Ovary (tissue), 9 donors: ENCODE measurements around the gene CLIP2. TPM values are rescaled to one million over a fixed set of nuclear protein-coding genes. Genes with fewer than 3 reads are reported as not detected.
"Not testable (repeated sequence)": the region's sequence is repeated elsewhere in the genome, so short reads cannot be mapped to it uniquely, and the experiment has no call there.

ENCODE experiments used
- DNase-seq, 5 donors: peaks; one replicate each; pipeline ENCODE4 v3.0.0-alpha.2; 2019 to 2020
- H3K27ac ChIP-seq, 2 donors: fragments of 200-600 bp; one replicate each; pipeline versions ENCODE4 v1.5.1 to v1.8.0; 2019 to 2022
- H3K27me3 ChIP-seq: fragments of 200-600 bp; one replicate; pipeline ENCODE4 v1.8.0; 2022
- H3K36me3 ChIP-seq: fragments of 200-600 bp; sonication (generic); one replicate; pipeline ENCODE4 v1.5.1; 2019
- H3K4me1 ChIP-seq: one replicate; pipeline ENCODE4 v1.8.1; 2013; ENCODE audit warnings: mild to moderate bottlenecking, moderate library complexity; ENCODE audit not compliant: insufficient read depth
- H3K4me3 ChIP-seq: fragments of 200-600 bp; sonication (generic); one replicate; pipeline ENCODE4 v1.5.1; 2017
- H3K9me3 ChIP-seq, 2 donors: fragments of 200-600 bp in 1 of 2; sonication (generic) in 1 of 2; one replicate each; pipeline versions ENCODE4 v1.5.1 to v1.8.1; 2013 to 2019; ENCODE audit warnings: mild to moderate bottlenecking in 1 of 2, moderate library complexity in 1 of 2
- EP300 ChIP-seq: sonication (generic); formaldehyde crosslinking; IDR thresholded peaks from one replicate; pipeline ENCODE4 v1.6.1; 2017; ENCODE audit warnings: antibody characterized with exemption
- POLR2A ChIP-seq: fragments of 450-650 bp; IDR thresholded peaks from one replicate; pipeline ENCODE4 v1.6.1; 2017; ENCODE audit warnings: antibody characterized with exemption, mild to moderate bottlenecking, moderate library complexity
- WGBS, 3 donors: extraction: QIAGEN DNeasy Blood & Tissue Kit in 1 of 3; methylation state at CpG; one replicate each; pipeline versions ENCODE4 v1.1.5 to v1.1.7; 2013 to 2017; 5-methylcytosine and 5-hydroxymethylcytosine counted together
- intact Hi-C, 4 donors: fragments of 100-400 bp; cut with DNase I; formaldehyde crosslinking; loops; one replicate each; pipeline versions ENCODE4 v1.11.0 to v1.15.1; 2022 to 2023
- polyA plus RNA-seq, 2 donors: library from polyadenylated mRNA; stranded (reverse); fragments of 200-250 nt in 1 of 2; fragments of 350-450 nt in 1 of 2; fragmentation: Illumina TruSeq in 1 of 2; extraction: RNeasy Lipid Tissue Mini Kit (QIAGEN cat#74804) in 1 of 2; gene quantifications; one replicate each; pipeline ENCODE4 v1.2.3, GENCODE V29; 2013 to 2014
- total RNA-seq, 7 donors: library from RNA; depleted of rRNA in 2 of 7; stranded (reverse); fragments of >200 nt in 2 of 7; fragmentation: NEBNext Ultra II Directional in 3 of 7; extraction: Animal tissue kit (Norgen Biotek cat#: 25700) in 3 of 7; gene quantifications; one replicate each; pipeline versions ENCODE4 v1.1.0 to v1.2.4, GENCODE V29; 2016 to 2023
- TF ChIP-seq, protein P1 (sequence below), 3 donors: fragments of 450-650 bp in 2 of 3; fragments of 200-600 bp in 1 of 3; IDR thresholded peaks; one replicate each; pipeline versions ENCODE4 v1.5.1 to v1.8.0; 2016 to 2022; ENCODE audit warnings: antibody characterized with exemption in 3 of 3, mild to moderate bottlenecking in 1 of 3
- donor health status: DM: no; HTN: no; CAD: no; lungs with moderate emphysema.
- donor health status: DM: no; HTN: no; CAD: no.
- donor health status: Bipolar disorder and iron deficiency.
- donor health status: DM: yes; HTN: yes; CAD: no.
- donor health status: DM: no; HTN: no; CAD: no.
- donor health status: DM: yes; HTN: yes; CAD: no.

Gene CLIP2
- total and polyA plus RNA-seq, 9 donors, result 5.1 to 51.5 (median 28.9) TPM

DNA sequence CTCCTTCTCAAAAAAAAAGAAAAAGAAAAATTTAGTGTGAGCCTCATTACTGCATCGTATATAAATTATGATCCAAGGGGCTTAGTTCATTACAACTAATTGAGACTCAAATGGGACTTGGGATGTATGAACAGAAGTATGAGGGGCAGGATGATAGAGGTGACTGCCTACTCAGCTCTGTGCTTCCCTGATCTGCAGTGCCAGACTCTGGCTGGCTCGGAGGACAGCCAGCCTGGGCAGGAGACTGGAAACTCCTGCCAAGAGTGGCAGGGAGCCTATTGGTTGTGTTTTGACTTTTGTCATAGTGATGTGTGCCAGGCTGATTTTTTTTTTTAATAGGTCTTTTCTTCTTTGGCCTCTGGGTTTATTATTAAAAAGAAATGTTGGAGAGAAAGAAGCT, 90.7 kb downstream of the CLIP2 start:
- no peak for DNase-seq
- Histone ChIP-seq H3K4me1 (no peaks in the 10 kb centered on the region), H3K27ac (no peak overlapping the region), H3K27me3 (no peaks in the 10 kb centered on the region), H3K4me3 (no peak overlapping the region), H3K36me3 (no peaks in the 10 kb centered on the region), H3K9me3 (no peaks in the 10 kb centered on the region)
- TF ChIP-seq EP300 (no peak), POLR2A (no peak)
- TF ChIP-seq, protein P1, sequence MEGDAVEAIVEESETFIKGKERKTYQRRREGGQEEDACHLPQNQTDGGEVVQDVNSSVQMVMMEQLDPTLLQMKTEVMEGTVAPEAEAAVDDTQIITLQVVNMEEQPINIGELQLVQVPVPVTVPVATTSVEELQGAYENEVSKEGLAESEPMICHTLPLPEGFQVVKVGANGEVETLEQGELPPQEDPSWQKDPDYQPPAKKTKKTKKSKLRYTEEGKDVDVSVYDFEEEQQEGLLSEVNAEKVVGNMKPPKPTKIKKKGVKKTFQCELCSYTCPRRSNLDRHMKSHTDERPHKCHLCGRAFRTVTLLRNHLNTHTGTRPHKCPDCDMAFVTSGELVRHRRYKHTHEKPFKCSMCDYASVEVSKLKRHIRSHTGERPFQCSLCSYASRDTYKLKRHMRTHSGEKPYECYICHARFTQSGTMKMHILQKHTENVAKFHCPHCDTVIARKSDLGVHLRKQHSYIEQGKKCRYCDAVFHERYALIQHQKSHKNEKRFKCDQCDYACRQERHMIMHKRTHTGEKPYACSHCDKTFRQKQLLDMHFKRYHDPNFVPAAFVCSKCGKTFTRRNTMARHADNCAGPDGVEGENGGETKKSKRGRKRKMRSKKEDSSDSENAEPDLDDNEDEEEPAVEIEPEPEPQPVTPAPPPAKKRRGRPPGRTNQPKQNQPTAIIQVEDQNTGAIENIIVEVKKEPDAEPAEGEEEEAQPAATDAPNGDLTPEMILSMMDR (IDR thresholded peaks at IDR 0.05), result no peak
- 63 to 80% (median 78%) methylated on average over 2 of the region's 2 CpGs for WGBS, 3 donors
- intact Hi-C loops, result no loop called here

DNA sequence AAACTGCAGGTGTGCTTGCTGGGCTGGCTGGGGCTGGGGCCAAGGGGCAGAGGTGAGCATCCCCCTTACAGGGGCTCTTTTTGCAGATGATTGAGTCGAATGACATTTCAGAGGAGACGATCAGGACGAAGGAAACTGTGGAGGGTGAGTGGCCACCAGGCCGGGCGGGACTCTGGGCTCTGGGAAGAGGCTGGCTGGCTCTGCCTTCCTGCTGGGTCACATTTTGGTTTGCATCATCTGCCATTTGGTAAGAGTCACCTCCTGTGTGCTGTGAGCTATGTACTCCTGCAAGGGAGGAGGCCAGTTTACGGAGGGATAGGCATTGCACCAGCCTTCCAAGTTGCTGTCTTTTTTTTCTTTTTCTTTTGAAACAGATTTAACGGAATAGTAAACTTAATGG, 91.5 kb downstream of the CLIP2 start:
- Histone ChIP-seq H3K27me3 (no peaks in the 10 kb centered on the region), H3K9me3 (no peaks in the 10 kb centered on the region), H3K36me3 (no peaks in the 10 kb centered on the region), H3K4me3 (no peak overlapping the region), H3K27ac (no peak overlapping the region), H3K4me1 (no peaks in the 10 kb centered on the region)
- intact Hi-C loops, result no loop called here
- TF ChIP-seq POLR2A (no peak), EP300 (no peak)
- TF ChIP-seq, protein P1 (IDR thresholded peaks at IDR 0.05), result no peak
- WGBS, 3 donors, result 82 to 89% (median 83%) methylated on average over 7 of the region's 7 CpGs
- DNase-seq, result no peak

DNA sequence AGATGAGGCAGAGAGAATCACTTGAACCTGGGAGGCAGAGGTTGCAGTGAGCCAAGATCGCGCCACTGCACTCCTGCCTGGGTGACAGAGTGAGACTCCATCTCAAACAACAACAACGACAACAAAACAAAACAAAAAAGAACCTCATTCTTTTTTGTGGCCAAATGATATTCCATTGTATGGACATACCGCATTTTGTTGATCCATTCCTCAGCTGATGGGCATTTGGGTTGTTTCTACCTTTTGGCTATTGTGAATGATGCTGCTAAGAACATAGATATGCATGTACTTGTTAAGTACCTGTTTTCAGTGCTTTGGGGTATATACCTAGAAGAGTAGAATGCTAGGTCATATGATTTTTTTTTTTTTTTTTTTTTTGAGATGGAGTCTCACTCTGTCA, 94.9 kb downstream of the CLIP2 start:
- H3K4me3 ChIP-seq, H3K27me3 ChIP-seq, H3K36me3 ChIP-seq, DNase-seq, H3K4me1 ChIP-seq, intact Hi-C loops, H3K27ac ChIP-seq, H3K9me3 ChIP-seq: not testable (repeated sequence)
- 68 to 99% (median 81%) methylated on average over 4 of the region's 4 CpGs for WGBS, 3 donors

DNA sequence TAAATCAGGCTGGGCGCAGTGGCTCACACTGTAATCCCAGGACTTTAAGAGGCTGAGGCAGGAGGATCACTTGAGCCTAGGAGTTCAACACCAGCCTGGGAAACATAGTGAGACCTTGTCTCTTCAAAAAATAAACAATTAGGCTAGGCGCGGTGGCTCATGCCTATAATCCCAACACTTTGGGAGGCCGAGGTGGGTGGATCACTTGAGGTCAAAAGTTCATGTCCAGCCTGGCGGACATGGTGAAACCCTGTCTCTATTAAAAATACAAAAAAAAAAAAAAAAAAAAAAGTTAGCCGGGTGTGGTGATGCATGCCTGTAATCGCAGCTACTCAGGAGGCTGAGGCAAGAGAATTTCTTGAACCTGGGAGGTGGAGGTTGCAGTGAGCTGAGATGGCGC, 95.6 kb downstream of the CLIP2 start:
- H3K4me3 ChIP-seq, intact Hi-C loops, H3K36me3 ChIP-seq, H3K4me1 ChIP-seq, DNase-seq, H3K27ac ChIP-seq, H3K27me3 ChIP-seq, H3K9me3 ChIP-seq: not testable (repeated sequence)
- 76 to 91% (median 78%) methylated on average over 8 of the region's 8 CpGs for WGBS, 3 donors

DNA sequence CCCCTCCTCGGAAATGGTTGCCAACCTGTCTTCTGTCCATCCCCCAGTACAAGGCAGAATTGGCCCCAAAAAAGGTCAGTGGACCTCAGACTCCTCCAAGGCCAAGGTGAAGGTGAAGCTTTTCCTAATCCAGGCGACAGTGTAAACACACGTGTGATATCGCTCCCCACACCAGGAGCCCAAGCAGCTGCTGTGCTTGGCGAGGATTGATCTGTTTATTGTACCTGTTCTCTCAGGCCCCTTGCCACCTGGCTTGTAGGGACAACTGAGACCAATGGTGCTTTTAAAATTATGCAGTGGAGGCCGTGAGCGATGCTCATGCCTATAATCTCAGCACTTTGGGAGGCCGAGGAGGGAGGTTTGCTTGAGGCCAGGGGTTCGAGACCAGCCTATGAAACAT, 98.4 kb downstream of the CLIP2 start:
- Histone ChIP-seq H3K27me3 (no peaks in the 10 kb centered on the region), H3K4me3 (no peak overlapping the region), H3K9me3 (no peaks in the 10 kb centered on the region), H3K4me1 (no peaks in the 10 kb centered on the region), H3K27ac (no peak overlapping the region), H3K36me3 (no peaks in the 10 kb centered on the region)
- 83 to 88% (median 86%) methylated on average over 9 of the region's 9 CpGs for WGBS, 3 donors
- TF ChIP-seq POLR2A, result no peak
- TF ChIP-seq, protein P1 (IDR thresholded peaks at IDR 0.05), result no peak
- TF ChIP-seq EP300, result no peak
- intact Hi-C loops, result no loop called here
- no peak for DNase-seq
